Neutrophil (primary cell): Measurements from ENCODE around the gene SYNGR2.

Experiments
- H3K27ac ChIP-seq: fragments of 200-600 bp; sonication (generic); 2 replicates; pipeline ENCODE4 v1.5.1; 2016; ENCODE audit warnings: mild to moderate bottlenecking, moderate library complexity
- H3K27me3 ChIP-seq: fragments of 200-600 bp; sonication (generic); 2 replicates; pipeline ENCODE4 v1.6.0; 2016; ENCODE audit warnings: mild to moderate bottlenecking
- H3K36me3 ChIP-seq: fragments of 200-600 bp; sonication (generic); 2 replicates; pipeline ENCODE4 v1.5.1; 2017
- H3K4me1 ChIP-seq, 2 experiments: fragments of 200-600 bp in 1 of 2; sonication (generic) in 1 of 2; 1 replicate in 1 of 2; 2 replicates in 1 of 2; pipeline versions ENCODE4 v1.5.1 to v1.6.1; 2013 to 2016; ENCODE audit warnings: low read depth in 1 of 2, low read length in 1 of 2, mild to moderate bottlenecking in 1 of 2, moderate library complexity in 1 of 2; ENCODE audit not compliant: control insufficient read depth in 1 of 2, insufficient read depth in 1 of 2
- H3K4me3 ChIP-seq, 2 experiments: fragments of 200-600 bp in 1 of 2; sonication (generic) in 1 of 2; 1 replicate in 1 of 2; 2 replicates in 1 of 2; pipeline ENCODE4 v1.5.1; 2013 to 2016; ENCODE audit warnings: low read depth in 1 of 2, low read length in 1 of 2, mild to moderate bottlenecking in 1 of 2, moderate library complexity in 1 of 2
- H3K9me3 ChIP-seq: fragments of 200-600 bp; sonication (generic); 2 replicates; pipeline ENCODE4 v1.5.1; 2016
- CTCF ChIP-seq: fragments of 200-600 bp; sonication (generic); IDR thresholded peaks from 2 replicates; pipeline ENCODE4 v1.5.1; 2016; ENCODE audit warnings: antibody characterized with exemption

SYNGR2 gene

GRCh38 chr17:78147315-78147998 is 20.9 kb upstream of the SYNGR2 start:
- Histone ChIP-seq H3K4me1 (peaks cover 45 to 51% of the 10 kb centered on the region in 2 experiments), H3K27ac (peak overlapping the region; percentile 85), H3K27me3 (no peaks in the 10 kb centered on the region), H3K9me3 (no peaks in the 10 kb centered on the region), H3K36me3 (peaks cover 3% of the 10 kb centered on the region), H3K4me3 (peak overlapping the region in 1 of 2 experiments; percentile 17)
- TF ChIP-seq CTCF, result no peak

GRCh38 chr17:78148286-78149016 is 19.9 kb upstream of the SYNGR2 start:
- no peak for TF ChIP-seq CTCF
- Histone ChIP-seq H3K4me1 (peaks cover 45 to 48% of the 10 kb centered on the region in 2 experiments), H3K9me3 (no peaks in the 10 kb centered on the region), H3K27me3 (no peaks in the 10 kb centered on the region), H3K27ac (peak overlapping the region; percentile 85), H3K4me3 (no peak overlapping the region), H3K36me3 (no peaks in the 10 kb centered on the region)

- Histone ChIP-seq H3K9me3 (no peaks in the 10 kb centered on the region), H3K27ac (no peak overlapping the region), H3K27me3 (no peaks in the 10 kb centered on the region), H3K4me3 (no peak overlapping the region), H3K4me1 (peaks cover 26 to 33% of the 10 kb centered on the region in 2 experiments), H3K36me3 (no peaks in the 10 kb centered on the region)
- TF ChIP-seq CTCF, result no peak
Measured at GRCh38 chr17:78151514-78152008, 16.8 kb upstream of the SYNGR2 start.

- Histone ChIP-seq H3K36me3 (no peaks in the 10 kb centered on the region), H3K4me3 (no peak overlapping the region), H3K4me1 (peaks cover 17 to 25% of the 10 kb centered on the region in 2 experiments), H3K27ac (no peak overlapping the region), H3K27me3 (no peaks in the 10 kb centered on the region), H3K9me3 (no peaks in the 10 kb centered on the region)
- no peak for TF ChIP-seq CTCF
Measured at GRCh38 chr17:78154903-78155811, 13.2 kb upstream of the SYNGR2 start.

- no peak for TF ChIP-seq CTCF
- H3K36me3 ChIP-seq, result no peaks in the 10 kb centered on the region
- H3K27me3 ChIP-seq, result no peaks in the 10 kb centered on the region
- no peaks in the 10 kb centered on the region for H3K9me3 ChIP-seq
- H3K27ac ChIP-seq, result no peak overlapping the region
- peaks cover 22 to 25% of the 10 kb centered on the region in 2 experiments for H3K4me1 ChIP-seq
- H3K4me3 ChIP-seq, result no peak overlapping the region
Measured at GRCh38 chr17:78159575-78160158, 8.7 kb upstream of the SYNGR2 start.
